ENCODE measurements around the gene THAP9.

The THAP9 gene

DNA sequence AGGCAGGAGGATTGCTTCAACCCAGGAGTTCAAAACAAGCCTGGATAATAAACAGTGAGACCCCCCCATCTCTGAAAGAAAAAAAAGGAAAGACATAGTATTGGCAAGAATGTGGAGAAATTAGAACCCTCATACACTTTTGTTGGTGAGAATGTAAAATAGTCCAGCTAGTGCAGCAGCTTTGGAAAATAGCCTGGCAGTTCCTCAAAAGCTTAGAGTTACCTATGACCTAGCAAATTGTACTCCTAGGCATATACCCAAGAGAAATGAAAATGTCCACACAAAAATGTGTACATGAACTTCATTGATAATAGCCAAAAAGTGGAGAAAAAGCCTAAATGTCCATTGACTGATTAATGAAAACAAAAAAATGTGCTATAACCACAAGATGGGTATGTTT is 21.3 kb downstream of the THAP9 start:
- TF ChIP-seq, protein P1, sequence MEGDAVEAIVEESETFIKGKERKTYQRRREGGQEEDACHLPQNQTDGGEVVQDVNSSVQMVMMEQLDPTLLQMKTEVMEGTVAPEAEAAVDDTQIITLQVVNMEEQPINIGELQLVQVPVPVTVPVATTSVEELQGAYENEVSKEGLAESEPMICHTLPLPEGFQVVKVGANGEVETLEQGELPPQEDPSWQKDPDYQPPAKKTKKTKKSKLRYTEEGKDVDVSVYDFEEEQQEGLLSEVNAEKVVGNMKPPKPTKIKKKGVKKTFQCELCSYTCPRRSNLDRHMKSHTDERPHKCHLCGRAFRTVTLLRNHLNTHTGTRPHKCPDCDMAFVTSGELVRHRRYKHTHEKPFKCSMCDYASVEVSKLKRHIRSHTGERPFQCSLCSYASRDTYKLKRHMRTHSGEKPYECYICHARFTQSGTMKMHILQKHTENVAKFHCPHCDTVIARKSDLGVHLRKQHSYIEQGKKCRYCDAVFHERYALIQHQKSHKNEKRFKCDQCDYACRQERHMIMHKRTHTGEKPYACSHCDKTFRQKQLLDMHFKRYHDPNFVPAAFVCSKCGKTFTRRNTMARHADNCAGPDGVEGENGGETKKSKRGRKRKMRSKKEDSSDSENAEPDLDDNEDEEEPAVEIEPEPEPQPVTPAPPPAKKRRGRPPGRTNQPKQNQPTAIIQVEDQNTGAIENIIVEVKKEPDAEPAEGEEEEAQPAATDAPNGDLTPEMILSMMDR (IDR thresholded peaks at IDR 0.05; ENCODE audit: control insufficient read depth, extremely low read depth, insufficient read depth), result no peak
- no peak overlapping the region for H3K4me3 ChIP-seq (ENCODE audit: low read depth, low read length)
- no peak for DNase-seq (ENCODE audit: low read depth)

DNA sequence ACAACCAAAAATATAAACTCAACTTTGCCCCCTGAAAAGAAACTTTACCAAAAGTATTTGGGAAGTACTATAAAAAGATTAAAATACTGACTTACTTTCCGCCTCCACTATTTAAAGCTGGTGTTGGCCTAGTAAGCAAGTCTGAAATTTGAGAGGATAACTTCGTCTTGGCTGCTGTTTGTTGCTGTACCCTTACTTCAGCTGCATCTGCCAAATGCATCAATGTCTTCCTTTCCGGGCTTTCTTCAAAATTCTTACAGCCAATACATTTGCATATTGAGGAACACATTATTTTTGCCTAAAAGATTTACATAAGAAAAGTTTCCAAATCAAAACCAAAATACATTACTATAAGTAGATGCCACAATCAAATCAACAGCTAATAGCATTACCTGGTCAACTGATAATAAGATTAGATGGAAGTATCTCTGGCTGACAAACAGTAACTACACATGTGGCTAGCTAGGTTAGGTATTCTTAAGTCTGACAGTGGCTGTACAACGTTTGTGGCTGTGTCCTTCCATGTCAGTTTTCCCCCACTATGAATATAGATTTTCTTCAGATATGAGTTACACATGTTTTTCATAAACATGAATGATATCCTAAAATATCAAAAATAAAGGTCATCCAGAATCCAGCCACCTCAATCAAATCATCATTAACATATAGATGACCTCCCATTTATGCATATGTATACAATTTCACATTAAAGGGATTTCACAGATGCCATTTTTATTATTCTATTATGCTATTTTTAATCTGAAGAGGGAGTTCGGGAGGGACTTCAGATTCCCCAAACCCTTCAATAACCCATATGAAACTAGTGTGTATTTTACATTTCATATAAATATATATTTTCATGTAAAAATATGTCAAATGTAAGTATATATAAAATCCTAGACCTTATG is 30.6 kb downstream of the THAP9 start:
- TF ChIP-seq, protein P1 (IDR thresholded peaks at IDR 0.05; ENCODE audit: control insufficient read depth, extremely low read depth, insufficient read depth), result no peak
- no peak overlapping the region for H3K4me3 ChIP-seq (ENCODE audit: low read depth, low read length)
- DNase-seq (ENCODE audit: low read depth), result no peak

DNA sequence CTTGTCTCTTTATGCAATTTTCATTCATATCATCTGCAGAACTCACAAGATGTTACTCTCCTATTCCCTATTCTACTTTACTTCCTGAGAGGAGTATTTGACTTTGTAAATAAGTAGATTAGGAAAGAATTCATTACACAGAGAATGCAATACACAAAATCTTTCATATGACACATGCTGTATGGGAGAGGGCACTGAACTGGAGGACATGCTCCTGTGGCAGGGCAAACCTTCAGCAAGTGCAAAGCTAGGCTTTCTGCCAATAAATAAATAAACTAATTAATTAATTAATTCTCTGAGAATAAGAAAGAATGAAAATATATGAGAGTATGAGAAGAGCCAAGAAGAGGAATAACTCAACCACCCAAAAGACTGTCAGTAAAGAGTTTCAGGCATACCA is 33.9 kb downstream of the THAP9 start:
- DNase-seq (ENCODE audit: low read depth), result no peak
- TF ChIP-seq, protein P1 (IDR thresholded peaks at IDR 0.05; ENCODE audit: control insufficient read depth, extremely low read depth, insufficient read depth), result no peak
- no peak overlapping the region for H3K4me3 ChIP-seq (ENCODE audit: low read depth, low read length)

DNA sequence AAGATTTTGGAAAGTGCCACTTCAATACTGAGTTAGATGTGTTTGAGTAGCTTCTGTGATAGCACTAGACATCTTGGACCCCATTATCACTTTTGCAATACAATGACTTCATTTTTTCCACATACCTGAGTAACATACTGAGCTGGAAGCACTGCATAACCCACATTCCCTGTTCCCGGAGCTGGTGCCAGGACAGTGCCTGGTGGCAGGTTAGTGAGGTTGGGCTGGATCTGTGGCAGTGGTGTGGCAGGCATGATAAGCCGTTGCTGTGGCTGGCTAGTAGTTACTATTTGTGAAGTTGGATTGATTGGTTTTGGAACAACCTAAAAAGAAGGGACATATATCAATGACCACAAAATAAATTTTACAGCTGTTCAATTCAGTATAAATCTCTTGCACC is 38.9 kb downstream of the THAP9 start:
- no peak overlapping the region for H3K4me3 ChIP-seq (ENCODE audit: low read depth, low read length)
- TF ChIP-seq, protein P1 (IDR thresholded peaks at IDR 0.05; ENCODE audit: control insufficient read depth, extremely low read depth, insufficient read depth), result no peak
- no peak for DNase-seq (ENCODE audit: low read depth)

DNA sequence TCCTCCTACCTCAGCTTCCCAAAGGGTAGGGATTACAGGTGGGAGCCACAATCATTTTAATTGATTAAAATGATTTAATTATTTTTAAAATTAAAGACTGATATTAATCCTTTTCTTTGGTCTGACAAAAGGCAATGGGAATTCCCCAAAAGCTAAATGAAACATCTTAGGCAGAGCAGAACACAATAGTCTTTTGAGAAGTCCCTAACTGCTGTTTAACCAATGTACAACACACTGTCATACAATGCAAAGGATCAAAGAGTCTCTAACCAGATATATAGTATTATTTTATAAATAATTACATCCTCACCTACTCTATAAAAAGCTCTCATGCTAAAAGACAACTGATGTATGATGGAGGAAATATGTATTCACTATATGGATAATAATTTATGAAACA is 47.0 kb downstream of the THAP9 start:
- H3K4me3 ChIP-seq (ENCODE audit: low read depth, low read length), result no peak overlapping the region
- DNase-seq (ENCODE audit: low read depth), result no peak
- TF ChIP-seq, protein P1 (IDR thresholded peaks at IDR 0.05; ENCODE audit: control insufficient read depth, extremely low read depth, insufficient read depth), result no peak

DNA sequence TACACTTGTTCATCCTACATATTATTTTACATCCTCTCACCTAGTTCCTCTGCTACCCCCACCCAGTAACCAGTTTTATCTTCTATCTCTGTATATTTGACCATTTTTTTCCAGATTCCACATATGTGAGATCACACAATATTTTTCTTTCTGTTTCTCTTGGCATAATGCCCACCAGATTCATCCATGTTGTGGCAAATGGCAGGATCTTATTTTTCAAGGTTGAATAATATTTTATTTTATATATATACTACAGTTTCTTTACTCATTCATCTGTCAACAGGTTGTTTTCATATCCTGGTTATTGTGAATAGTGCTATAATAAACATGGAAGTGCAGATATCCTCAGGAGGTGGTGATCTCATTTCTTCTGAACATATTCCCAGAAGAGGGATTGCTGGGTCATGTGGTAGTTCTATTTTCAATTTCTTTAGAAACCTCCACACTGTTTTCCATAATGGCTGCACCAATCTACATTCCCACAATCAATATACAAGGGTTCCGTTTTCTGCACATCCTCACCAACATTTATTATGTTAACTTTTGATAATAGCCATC is 48.2 kb downstream of the THAP9 start:
- H3K4me3 ChIP-seq (ENCODE audit: low read depth, low read length), result no peak overlapping the region
- no peak for DNase-seq (ENCODE audit: low read depth)
- TF ChIP-seq, protein P1 (IDR thresholded peaks at IDR 0.05; ENCODE audit: control insufficient read depth, extremely low read depth, insufficient read depth), result no peak

Measured in LNCaP clone FGC (cell line).